Dedifferentiated amniotic fluid mesenchymal stem cell (primary cell): ENCODE results near the gene MTG2.

ENCODE experiments used
- DNase-seq: peaks from one replicate; pipeline ENCODE4 v3.0.0-alpha.2; 2016; ENCODE audit errors: extremely low spot score

The MTG2 gene

GRCh38 chr20:62183426-62184142 lies 756 bp downstream of the MTG2 start:
- DNase-seq, result no peak

DNA sequence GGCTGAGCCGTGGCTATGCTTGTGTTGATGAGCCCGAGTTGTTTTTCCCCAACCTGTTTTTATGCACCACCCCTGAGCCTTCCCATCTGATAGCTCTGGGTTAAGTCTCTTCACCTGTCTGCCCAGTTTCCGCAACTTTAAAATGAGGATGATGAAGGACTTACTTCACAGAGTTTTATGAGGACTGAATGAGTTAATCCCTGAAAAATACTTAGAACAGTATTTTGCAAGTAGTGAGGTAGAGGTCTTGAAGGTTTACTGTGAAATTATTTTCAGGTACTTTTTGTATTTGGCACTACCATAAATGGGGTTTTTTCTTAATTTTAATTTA lies 3.2 kb downstream of the MTG2 start:
- DNase-seq, result no peak

- no peak for DNase-seq
These were observed 4.3 kb downstream of the MTG2 start for GRCh38 chr20:62186887-62187866.

DNA sequence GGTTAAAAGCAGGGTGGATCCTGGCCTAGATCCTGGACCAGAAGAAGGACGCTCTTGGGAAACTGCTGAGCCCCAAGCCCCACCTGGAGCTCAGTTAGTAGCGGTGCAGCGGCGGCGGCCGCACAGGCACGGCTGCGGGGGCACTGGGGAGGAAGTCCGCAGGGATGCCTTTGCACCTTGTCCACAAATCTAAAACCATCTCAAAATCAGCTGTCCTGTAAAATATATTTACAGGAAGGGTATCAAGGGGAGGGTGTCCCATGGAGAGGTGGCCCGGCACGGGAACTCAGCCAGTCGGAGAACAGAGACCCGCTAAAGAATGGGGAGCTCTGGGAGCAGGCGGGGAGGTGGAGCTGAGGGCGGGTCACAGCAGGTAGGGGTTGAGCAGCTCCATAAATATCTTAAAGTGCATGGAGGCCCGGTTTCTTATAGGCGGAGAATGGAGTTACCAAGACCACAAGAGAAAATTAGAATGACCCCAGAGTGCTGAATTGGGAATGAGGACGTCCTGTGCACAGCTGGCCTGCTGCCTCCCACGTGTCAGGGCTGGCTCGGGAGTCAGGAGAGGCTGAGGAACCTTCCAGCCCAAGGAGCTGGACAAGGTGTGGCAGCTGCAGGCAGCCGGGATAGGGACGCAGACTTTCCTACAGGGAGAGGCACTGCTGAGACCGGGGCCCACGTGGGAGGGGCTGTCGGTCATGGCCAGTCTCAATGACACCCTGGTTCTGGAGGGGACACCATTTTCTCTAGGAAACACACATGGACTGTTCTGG lies 8.0 kb downstream of the MTG2 start:
- no peak for DNase-seq

DNA sequence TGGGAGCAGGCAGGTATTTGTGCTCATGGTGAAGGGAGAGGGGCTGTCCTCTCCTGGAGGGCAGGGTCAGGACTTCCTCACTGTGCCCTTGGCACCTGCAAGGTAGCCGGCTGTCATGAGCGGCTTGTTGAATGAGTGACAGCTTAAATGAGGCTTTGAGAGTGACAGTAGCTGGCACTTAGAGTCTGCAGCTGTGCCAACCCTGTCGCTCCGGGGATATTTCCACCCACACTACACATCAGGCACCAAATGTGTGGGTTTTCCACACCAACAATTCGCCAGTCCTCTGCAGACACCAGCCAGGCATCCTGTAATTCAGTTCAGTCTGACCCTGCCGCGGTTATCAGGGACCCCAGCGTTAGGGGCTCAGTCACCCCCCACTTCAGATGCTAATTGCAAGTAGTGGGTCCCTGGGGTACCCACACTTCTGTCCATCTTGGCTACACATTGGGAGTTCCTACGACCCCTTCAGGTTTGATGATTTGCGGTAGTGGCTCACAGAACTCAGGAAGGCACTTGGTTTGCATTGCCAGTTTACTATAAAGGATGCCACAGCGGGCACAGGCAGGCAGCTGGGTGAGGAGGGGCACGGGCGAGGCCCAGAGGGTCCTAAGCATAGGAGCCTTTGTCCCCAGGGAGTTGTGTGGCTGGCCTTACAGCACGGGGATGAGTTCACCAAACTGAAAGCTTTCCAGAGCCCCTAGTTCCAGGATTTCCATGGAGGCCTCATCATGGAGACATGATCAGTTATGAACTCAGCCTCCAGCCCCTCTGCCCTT lies 9.1 kb downstream of the MTG2 start:
- no peak for DNase-seq

- DNase-seq, result no peak
These were observed 9.8 kb downstream of the MTG2 start for GRCh38 chr20:62192635-62193034.

- no peak for DNase-seq
These were observed 10.5 kb downstream of the MTG2 start for GRCh38 chr20:62193079-62194025.

DNA sequence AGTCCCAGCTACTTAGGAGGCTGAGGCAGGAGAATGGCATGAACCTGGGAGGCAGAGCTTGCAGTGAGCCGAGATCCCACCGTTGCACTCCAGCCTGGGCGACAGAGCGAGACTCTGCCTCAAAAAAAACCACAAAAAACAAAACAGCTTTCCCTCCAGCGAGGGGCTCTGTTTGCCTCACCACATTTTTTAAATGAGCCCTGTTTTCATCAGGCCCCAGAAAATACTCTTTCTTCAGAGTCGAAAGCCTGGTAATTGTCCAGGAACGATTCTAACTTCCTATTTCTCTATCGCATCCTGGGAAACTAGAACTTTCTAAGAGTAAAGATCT lies 12.2 kb downstream of the MTG2 start:
- DNase-seq, result no peak

GRCh38 chr20:62195736-62196135 lies 12.9 kb downstream of the MTG2 start:
- no peak for DNase-seq

GRCh38 chr20:62196286-62196685 lies 13.5 kb downstream of the MTG2 start:
- no peak for DNase-seq

DNA sequence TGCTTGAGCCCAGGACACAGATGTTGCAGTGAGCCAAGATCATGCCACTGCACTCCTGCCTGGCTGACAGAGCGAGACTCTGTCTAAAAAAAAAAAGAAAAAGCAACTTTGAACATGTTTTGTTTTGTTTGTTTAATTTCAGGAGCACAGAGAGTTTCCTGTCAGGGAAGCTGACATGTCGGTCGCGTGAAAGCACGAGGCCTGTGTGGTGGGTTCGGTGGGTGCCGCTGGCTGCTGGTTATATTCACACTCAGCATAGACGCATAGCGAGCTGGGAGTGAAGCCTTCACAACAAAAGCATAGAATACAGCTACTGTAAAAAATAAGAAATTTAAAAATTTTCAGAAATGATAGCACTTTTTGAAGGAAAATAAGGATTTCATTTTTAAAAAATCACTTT lies 14.5 kb downstream of the MTG2 start:
- DNase-seq, result no peak

GRCh38 chr20:62197801-62198200 lies 15.0 kb downstream of the MTG2 start:
- no peak for DNase-seq

- DNase-seq, result no peak
These were observed 15.7 kb downstream of the MTG2 start for GRCh38 chr20:62198496-62198895.

GRCh38 chr20:62198931-62199330 lies 16.1 kb downstream of the MTG2 start:
- DNase-seq, result no peak

DNA sequence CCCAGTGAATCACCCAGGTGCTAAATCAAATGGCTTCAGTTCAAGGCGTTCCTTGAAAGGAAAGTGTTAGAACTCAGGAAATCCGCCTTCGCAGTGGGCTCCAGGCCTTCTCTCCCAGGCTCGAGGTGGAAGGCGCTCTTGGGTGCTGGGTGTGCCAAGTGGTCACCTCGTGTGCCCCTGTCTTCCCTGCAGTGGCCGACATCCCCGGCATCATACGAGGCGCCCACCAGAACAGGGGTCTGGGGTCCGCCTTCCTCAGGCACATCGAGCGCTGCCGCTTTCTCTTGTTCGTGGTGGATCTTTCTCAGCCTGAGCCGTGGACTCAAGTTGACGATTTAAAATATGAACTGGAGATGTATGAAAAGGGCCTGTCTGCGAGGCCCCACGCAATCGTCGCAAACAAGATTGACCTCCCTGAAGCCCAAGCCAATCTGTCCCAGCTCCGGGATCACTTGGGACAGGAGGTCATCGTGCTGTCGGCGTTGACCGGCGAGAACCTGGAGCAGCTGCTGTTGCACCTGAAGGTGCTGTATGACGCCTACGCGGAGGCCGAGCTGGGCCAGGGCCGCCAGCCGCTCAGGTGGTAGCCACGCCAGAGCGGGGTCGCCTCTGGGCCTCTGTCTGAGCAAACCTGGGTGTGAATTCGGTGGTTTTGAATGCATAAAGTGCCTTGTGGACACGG lies 17.8 kb downstream of the MTG2 start:
- DNase-seq, result no peak

DNA sequence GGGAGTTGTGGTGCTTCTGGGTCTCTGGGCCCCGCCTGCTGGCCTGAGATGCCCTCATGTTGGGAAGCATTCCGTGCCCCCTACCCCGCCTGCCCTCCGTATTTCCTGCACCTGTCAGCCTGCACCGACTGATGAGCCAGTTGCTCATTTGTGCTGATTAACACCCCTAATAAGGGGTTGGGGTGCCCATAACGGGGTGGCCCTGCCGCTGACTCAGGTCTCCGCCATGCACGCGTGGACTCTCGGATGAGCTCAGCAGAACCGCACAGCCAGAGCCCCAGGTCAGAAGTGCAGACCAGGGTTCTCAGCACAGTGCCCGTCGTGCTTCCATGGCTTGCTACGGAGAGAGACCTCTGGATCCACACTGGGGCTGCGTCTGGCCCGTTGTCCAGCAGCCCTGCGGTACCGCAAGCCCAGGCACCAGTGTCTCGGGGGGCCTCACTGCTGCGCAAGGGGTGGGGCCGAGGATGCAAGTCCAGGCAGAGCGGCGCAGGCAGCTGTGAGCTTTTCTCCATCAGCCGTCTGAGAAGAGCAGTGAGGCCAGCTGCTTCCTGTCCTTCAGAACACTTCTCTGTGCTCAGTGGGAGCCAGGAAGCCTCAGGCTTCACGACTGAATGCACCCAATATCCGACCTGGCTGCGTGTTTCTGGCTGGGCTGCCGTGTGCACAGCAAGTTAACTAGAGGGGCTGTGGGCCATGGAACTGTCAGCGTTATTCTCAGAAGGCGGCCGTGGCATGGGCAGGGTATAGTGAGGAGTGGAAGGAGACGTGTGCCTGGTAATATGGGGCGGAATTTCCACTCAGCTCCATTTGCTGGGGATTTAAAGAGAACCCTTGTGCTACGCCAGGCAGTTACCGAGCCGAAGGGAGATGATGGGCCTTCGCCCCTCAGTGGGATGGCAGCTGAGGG lies 18.6 kb downstream of the MTG2 start:
- DNase-seq, result no peak

DNA sequence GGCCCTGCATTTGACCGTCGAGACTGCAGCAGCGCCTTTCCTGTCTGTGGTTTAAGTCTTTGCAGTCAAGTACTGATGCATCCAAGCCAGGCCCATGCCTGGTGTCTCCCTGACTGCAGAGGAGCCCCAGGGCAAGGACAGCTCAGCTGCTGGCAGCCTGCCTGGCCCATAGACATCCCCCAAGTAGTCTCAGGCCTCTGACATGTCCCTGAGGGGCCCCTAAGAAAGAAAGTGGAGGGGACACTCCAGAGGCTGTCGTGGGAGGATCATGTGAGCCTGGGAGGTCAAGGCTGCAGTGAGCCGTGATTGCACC lies 19.2 kb downstream of the MTG2 start:
- no peak for DNase-seq

GRCh38 chr20:62202676-62203377 lies 20.0 kb downstream of the MTG2 start:
- DNase-seq, result no peak
